Neural progenitor cell (in vitro differentiated cells): ENCODE measurements around the gene KERA. TPM values are rescaled to one million over a fixed set of nuclear protein-coding genes. Genes with fewer than 3 reads are reported as not detected.

Experiments used
- DNase-seq: peaks from one replicate; pipeline ENCODE4 v3.0.0-alpha.2; 2016; ENCODE audit warnings: low spot score
- H2AFZ ChIP-seq: fragments of 200-600 bp; sonication (generic); replicated peaks from 2 replicates; pipeline ENCODE4 v1.6.1; 2016; ENCODE audit warnings: antibody characterized with exemption
- H3F3A ChIP-seq: fragments of 200-600 bp; sonication (generic); 2 replicates; pipeline ENCODE4 v1.6.1; 2016; ENCODE audit warnings: antibody characterized with exemption, low read depth
- H3K27ac ChIP-seq: fragments of 200-600 bp; sonication (generic); 2 replicates; pipeline ENCODE4 v1.5.1; 2016; ENCODE audit warnings: mild to moderate bottlenecking
- H3K27me3 ChIP-seq: fragments of 200-600 bp; sonication (generic); 2 replicates; pipeline ENCODE4 v1.6.1; 2016; ENCODE audit warnings: mild to moderate bottlenecking, moderate library complexity
- H3K36me3 ChIP-seq: fragments of 200-600 bp; sonication (generic); 2 replicates; pipeline ENCODE4 v1.5.1; 2016
- H3K4me1 ChIP-seq: fragments of 200-600 bp; sonication (generic); 2 replicates; pipeline ENCODE4 v1.6.1; 2016; ENCODE audit warnings: mixed run types
- H3K4me2 ChIP-seq: fragments of 200-600 bp; sonication (generic); 2 replicates; pipeline ENCODE4 v1.6.1; 2016
- H3K4me3 ChIP-seq: fragments of 200-600 bp; sonication (generic); 2 replicates; pipeline ENCODE4 v1.5.1; 2016
- H3K79me2 ChIP-seq: fragments of 200-600 bp; sonication (generic); 2 replicates; pipeline ENCODE4 v1.6.1; 2016; ENCODE audit warnings: low read depth
- H3K9ac ChIP-seq: fragments of 200-600 bp; sonication (generic); 2 replicates; pipeline ENCODE4 v1.6.1; 2016
- H3K9me3 ChIP-seq: fragments of 200-600 bp; sonication (generic); 2 replicates; pipeline ENCODE4 v1.5.1; 2016; ENCODE audit warnings: low read depth
- H4K20me1 ChIP-seq: fragments of 200-600 bp; sonication (generic); 2 replicates; pipeline ENCODE4 v1.6.1; 2016; ENCODE audit warnings: low read depth
- H3K27ac Mint-ChIP-seq: 3 replicates; pipeline ENCODE4 v1.8.0; 2021; ENCODE audit warnings: mixed read lengths
- H3K27me3 Mint-ChIP-seq: 2 replicates; pipeline ENCODE4 v1.8.0; 2022; ENCODE audit warnings: low read depth, mild to moderate bottlenecking, inconsistent platforms, moderate library complexity, mixed read lengths; ENCODE audit not compliant: insufficient read depth
- H3K36me3 Mint-ChIP-seq: 3 replicates; pipeline ENCODE4 v1.8.0; 2021; ENCODE audit warnings: mixed read lengths
- H3K4me1 Mint-ChIP-seq: 3 replicates; pipeline ENCODE4 v1.8.0; 2021; ENCODE audit warnings: mixed read lengths
- H3K4me3 Mint-ChIP-seq: 3 replicates; pipeline ENCODE4 v1.8.0; 2021; ENCODE audit warnings: mild to moderate bottlenecking, moderate library complexity, mixed read lengths
- H3K9me3 Mint-ChIP-seq: 3 replicates; pipeline ENCODE4 v1.8.0; 2020; ENCODE audit warnings: mixed read lengths
- CTCF ChIP-seq: fragments of 200-600 bp; sonication (generic); IDR thresholded peaks from 2 replicates; pipeline ENCODE4 v1.5.1; 2017; ENCODE audit warnings: antibody characterized with exemption, mild to moderate bottlenecking
- EZH2 ChIP-seq: fragments of 200-600 bp; sonication (generic); IDR thresholded peaks from 2 replicates; pipeline ENCODE4 v1.6.1; 2017; ENCODE audit warnings: antibody characterized with exemption, mild to moderate bottlenecking, moderate library complexity
- EZH2phosphoT487 ChIP-seq: fragments of 200-600 bp; sonication (generic); IDR thresholded peaks from 2 replicates; pipeline ENCODE4 v1.6.1; 2017; ENCODE audit warnings: antibody characterized with exemption
- total RNA-seq: library from RNA; depleted of rRNA; stranded (reverse); fragments of >200 nt; gene quantifications from 2 replicates; pipeline ENCODE4 v1.2.3, GENCODE V29; 2015; ENCODE audit warnings: low replicate concordance

Gene KERA
- total RNA-seq, 1 donor from 2014 or later = not detected

- H3K27me3 Mint-ChIP-seq = no peaks in the 10 kb centered on the region
- Histone ChIP-seq H2AFZ (no peak overlapping the region), H3K27me3 (no peaks in the 10 kb centered on the region), H3F3A (no peaks in the 10 kb centered on the region), H3K4me1 (no peaks in the 10 kb centered on the region), H3K27ac (no peak overlapping the region), H3K9me3 (no peaks in the 10 kb centered on the region), H4K20me1 (no peaks in the 10 kb centered on the region), H3K9ac (no peak overlapping the region), H3K79me2 (no peaks in the 10 kb centered on the region), H3K4me2 (no peak overlapping the region), H3K36me3 (no peaks in the 10 kb centered on the region), H3K4me3 (no peak overlapping the region)
- no peaks in the 10 kb centered on the region for H3K36me3 Mint-ChIP-seq
- H3K9me3 Mint-ChIP-seq = no peaks in the 10 kb centered on the region
- no peak for DNase-seq
- H3K4me1 Mint-ChIP-seq = peaks cover 3% of the 10 kb centered on the region
- H3K27ac Mint-ChIP-seq = no peak overlapping the region
- TF ChIP-seq CTCF (no peak), EZH2phosphoT487 (no peak), EZH2 (no peak)
- no peak overlapping the region for H3K4me3 Mint-ChIP-seq
These were observed 41.1 kb upstream of the KERA start for GRCh38 chr12:91098941-91099340.

GRCh38 chr12:91098461-91098860 is 40.6 kb upstream of the KERA start:
- H3K27ac ChIP-seq = no peak overlapping the region
- no peaks in the 10 kb centered on the region for H3K4me1 ChIP-seq
- H4K20me1 ChIP-seq = no peaks in the 10 kb centered on the region
- no peaks in the 10 kb centered on the region for H3K36me3 ChIP-seq
- H3K79me2 ChIP-seq = no peaks in the 10 kb centered on the region
- Mint-ChIP-seq H3K36me3 (no peaks in the 10 kb centered on the region), H3K4me1 (peaks cover 3% of the 10 kb centered on the region), H3K9me3 (no peaks in the 10 kb centered on the region), H3K4me3 (no peak overlapping the region), H3K27ac (no peak overlapping the region), H3K27me3 (no peaks in the 10 kb centered on the region)
- H3K27me3 ChIP-seq = no peaks in the 10 kb centered on the region
- no peaks in the 10 kb centered on the region for H3K9me3 ChIP-seq
- TF ChIP-seq EZH2 (no peak), CTCF (no peak), EZH2phosphoT487 (no peak)
- H3F3A ChIP-seq = no peaks in the 10 kb centered on the region
- no peak overlapping the region for H3K4me2 ChIP-seq
- H2AFZ ChIP-seq = no peak overlapping the region
- H3K9ac ChIP-seq = no peak overlapping the region
- no peak for DNase-seq
- H3K4me3 ChIP-seq = no peak overlapping the region

GRCh38 chr12:91094957-91095356 is 37.1 kb upstream of the KERA start:
- no peaks in the 10 kb centered on the region for H3K36me3 ChIP-seq
- H3K27ac ChIP-seq = no peak overlapping the region
- no peak overlapping the region for H3K27ac Mint-ChIP-seq
- H3K4me3 Mint-ChIP-seq = no peak overlapping the region
- no peaks in the 10 kb centered on the region for H3K36me3 Mint-ChIP-seq
- no peaks in the 10 kb centered on the region for H3K27me3 ChIP-seq
- no peaks in the 10 kb centered on the region for H3F3A ChIP-seq
- H3K4me3 ChIP-seq = no peak overlapping the region
- no peaks in the 10 kb centered on the region for H3K27me3 Mint-ChIP-seq
- H2AFZ ChIP-seq = no peak overlapping the region
- H4K20me1 ChIP-seq = no peaks in the 10 kb centered on the region
- peaks cover 3% of the 10 kb centered on the region for H3K4me1 Mint-ChIP-seq
- H3K4me1 ChIP-seq = no peaks in the 10 kb centered on the region
- no peak overlapping the region for H3K9ac ChIP-seq
- peaks cover 5% of the 10 kb centered on the region for H3K9me3 Mint-ChIP-seq
- TF ChIP-seq EZH2 (no peak), CTCF (no peak), EZH2phosphoT487 (no peak)
- no peaks in the 10 kb centered on the region for H3K79me2 ChIP-seq
- no peaks in the 10 kb centered on the region for H3K9me3 ChIP-seq
- no peak for DNase-seq
- H3K4me2 ChIP-seq = no peak overlapping the region
